ENCODE results near the gene CDH4. TPM values are rescaled to one million over a fixed set of nuclear protein-coding genes. Genes with fewer than 3 reads are reported as not detected.

Gene CDH4
- total and polyA plus RNA-seq, 2 of the 8 experiments (the other 6 are each of a cell fraction or from before 2014, with no cell fraction given) = 4.3 to 7.9 TPM

DNA sequence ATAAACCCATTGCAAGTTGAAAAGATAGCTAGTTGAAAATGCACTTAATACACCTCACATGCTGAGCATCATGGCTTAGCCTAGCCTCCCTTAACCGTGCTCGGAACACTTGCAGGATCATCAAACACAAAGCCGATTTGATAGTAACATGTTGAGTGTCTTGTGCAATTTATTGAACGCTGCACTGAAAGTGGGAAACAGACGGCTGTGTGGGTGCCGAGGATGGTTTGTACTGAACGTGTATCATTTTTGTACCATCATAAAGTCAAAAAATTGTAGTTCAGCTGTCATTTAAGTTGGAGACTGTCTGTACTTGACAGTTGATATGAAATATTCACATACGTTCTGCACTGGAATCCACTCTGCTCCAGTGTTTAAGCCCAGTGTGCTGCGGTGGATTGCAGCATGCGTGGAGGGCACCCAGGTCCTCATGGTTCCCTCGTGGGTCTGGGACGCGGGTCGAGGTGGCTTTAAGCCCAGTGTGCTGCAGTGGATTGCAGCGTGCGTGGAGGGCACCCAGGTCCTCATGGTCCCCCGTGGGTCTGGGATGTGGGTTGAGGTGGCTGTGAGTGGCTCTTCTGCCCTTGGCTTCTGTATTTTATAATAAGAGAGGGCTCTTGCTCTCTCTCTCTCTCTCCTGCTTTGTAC, 77.0 kb downstream of the CDH4 start:
- Histone ChIP-seq H3K79me2 (ENCODE audit: control insufficient read depth in 1 of 2, insufficient read depth in 2 of 2, low read length in 2 of 2) (no peaks in the 10 kb centered on the region), H2BK12ac (ENCODE audit: low read depth, low read length) (peak overlapping the region; percentile 65; the same call in 1 of the 2 replicates), H3K56ac (replicated peaks; ENCODE audit: insufficient read length, low read depth, low read length) (no peak overlapping the region), H4K5ac (ENCODE audit: insufficient read length, low read depth, low read length) (no peak overlapping the region), H3K4me2 (ENCODE audit: insufficient read depth in 1 of 2, low read depth in 2 of 2, low read length in 2 of 2) (no peak overlapping the region), H3K18ac (ENCODE audit: extremely low read depth, low read length) (no peak overlapping the region), H4K20me1 (replicated peaks in 1 of 2; ENCODE audit: control insufficient read depth in 1 of 2, insufficient read depth in 2 of 2, low read length in 2 of 2) (peaks cover 0 to 1% of the 10 kb centered on the region in 2 experiments), H3K14ac (ENCODE audit: insufficient read length) (no peak overlapping the region), H4K91ac (replicated peaks; ENCODE audit: insufficient read length, low read length) (peak overlapping the region; percentile 5), H3K4ac (replicated peaks; ENCODE audit: insufficient read length, low read depth, low read length) (no peak overlapping the region), H2BK5ac (ENCODE audit: low read depth, low read length) (peak overlapping the region; percentile 20; the same call in 1 of the 2 replicates), H3K4me3 (ENCODE audit: extremely low read depth in 1 of 4, insufficient read depth in 2 of 4, low read depth in 3 of 4, low read length in 4 of 4) (no peak overlapping the region), H4K8ac (ENCODE audit: extremely low read depth, insufficient read depth, low read length) (peak overlapping the region; percentile 6; the same call in 1 of the 2 replicates), H3K23ac (ENCODE audit: insufficient read length) (no peak overlapping the region), H2BK20ac (ENCODE audit: low read length) (peak overlapping the region; percentile 15; the same call in 1 of the 2 replicates), H3K23me2 (ENCODE audit: low read depth, low read length) (no peaks in the 10 kb centered on the region), H2AFZ (ENCODE audit: low read length) (no peak overlapping the region), H3K79me1 (ENCODE audit: low read depth, low read length) (peaks cover 4% of the 10 kb centered on the region), H2BK120ac (replicated peaks; ENCODE audit: low read depth, low read length) (no peak overlapping the region), H3K27me3 (replicated peaks in 1 of 4; ENCODE audit: control insufficient read depth in 3 of 4, extremely low read depth in 1 of 4, insufficient read depth in 3 of 4, low read length in 3 of 4) (peaks cover 0 to 4% (median 2%) of the 10 kb centered on the region in 4 experiments; a peak in 4 of 7 replicates), H3K9ac (replicated peaks in 1 of 4; ENCODE audit: extremely low read depth in 1 of 4, low read depth in 3 of 4, low read length in 3 of 4) (no peak overlapping the region), H3K36me3 (ENCODE audit: control insufficient read depth in 2 of 4, insufficient read depth in 4 of 4, low read length in 3 of 4) (no peaks in the 10 kb centered on the region), H3K4me1 (replicated peaks in 1 of 4; ENCODE audit: control insufficient read depth in 3 of 4, insufficient read depth in 4 of 4, low read length in 3 of 4) (peaks cover 0 to 4% (median under 1%) of the 10 kb centered on the region in 4 experiments; a peak in 1 of 7 replicates), H2BK15ac (ENCODE audit: low read length) (peak overlapping the region; percentile 36), H2AK5ac (ENCODE audit: low read depth, low read length) (peak overlapping the region; percentile 5; the same call in 1 of the 2 replicates), H3K27ac (ENCODE audit: low read depth, low read length) (no peak overlapping the region), H3K9me3 (ENCODE audit: insufficient read depth in 2 of 2, low read depth in 1 of 2, low read length in 1 of 2) (no peaks in the 10 kb centered on the region; a peak in 1 of 4 replicates)
- ChIA-PET POLR2A (ENCODE audit: partially characterized antibody) (no interaction called here), CTCF (ENCODE audit: partially characterized antibody) (no interaction called here)
- DNase-seq (ENCODE audit: low read depth in 1 of 2, low spot score in 2 of 2) (no peak), FAIRE-seq (no peak)
- 85% methylated on average over 17 of the region's 17 CpGs; no CpG with 5 or more reads in 1 of the 2 experiments for WGBS, 2 experiments (ENCODE audit: extremely low coverage in 1 of 2, insufficient coverage in 1 of 2, insufficient read length in 1 of 2, insufficient replicate concordance in 2 of 2, low coverage in 1 of 2, low lambda C conversion rate in 2 of 2, missing lambda C conversion rate in 1 of 2)
- no peak for TF ChIP-seq NANOG (IDR thresholded peaks at IDR 0.05; ENCODE audit: insufficient read depth, low read depth, low read length, poor library complexity, severe bottlenecking)

Data from H1 (cell line).